Calu3 (cell line): ENCODE results near the gene ARPC5L. TPM values are rescaled to one million over a fixed set of nuclear protein-coding genes. Genes with fewer than 3 reads are reported as not detected.

ENCODE experiments used
- BruUV-seq: library from RNA; stranded (reverse); fragments of 400-500 nt; replicated peaks from 2 replicates; lab custom pipeline; 2021; lab: Mats Ljungman, UMichigan
- CTCF ChIA-PET: fragments of 300-600 bp; sonication (Branson Sonifier 250); formaldehyde crosslinking; loops from one replicate; lab custom pipeline; 2022; ENCODE audit warnings: antibody characterized with exemption; lab: Charles Lee
- DNase-seq: peaks from one replicate; pipeline ENCODE4 v3.0.0; 2022
- H3K27ac Mint-ChIP-seq: one replicate; pipeline ENCODE4 v1.8.0; 2022; ENCODE audit warnings: mixed read lengths; ENCODE audit not compliant: unreplicated experiment
- H3K27me3 Mint-ChIP-seq: one replicate; pipeline ENCODE4 v1.8.0; 2022; ENCODE audit warnings: mixed read lengths; ENCODE audit not compliant: unreplicated experiment
- H3K36me3 Mint-ChIP-seq: one replicate; pipeline ENCODE4 v1.8.0; 2022; ENCODE audit warnings: mild to moderate bottlenecking, moderate library complexity, mixed read lengths; ENCODE audit not compliant: insufficient read depth, unreplicated experiment
- H3K4me1 Mint-ChIP-seq: one replicate; pipeline ENCODE4 v1.8.0; 2022; ENCODE audit warnings: mild to moderate bottlenecking, low read depth, mixed read lengths; ENCODE audit not compliant: unreplicated experiment
- H3K4me3 Mint-ChIP-seq: one replicate; pipeline ENCODE4 v1.8.0; 2022; ENCODE audit warnings: mild to moderate bottlenecking, low read depth, moderate library complexity, mixed read lengths; ENCODE audit not compliant: unreplicated experiment
- H3K9me3 Mint-ChIP-seq: one replicate; pipeline ENCODE4 v1.8.0; 2022; ENCODE audit warnings: low read depth, mixed read lengths; ENCODE audit not compliant: unreplicated experiment
- intact Hi-C: fragments of 100-400 bp; cut with micrococcal nuclease; formaldehyde crosslinking; loops from one replicate; pipeline ENCODE4 v1.10.0; 2022; ENCODE audit not compliant: unreplicated experiment
- total RNA-seq: library from RNA; stranded (reverse); gene quantifications from 2 replicates; pipeline ENCODE4 v1.2.3, GENCODE V29; 2022
- TF ChIP-seq, protein P1 (sequence below): fragments of 200-600 bp; IDR thresholded peaks from one replicate; pipeline ENCODE4 v1.8.0; 2022; ENCODE audit warnings: antibody characterized with exemption; ENCODE audit not compliant: unreplicated experiment

Gene ARPC5L
- total RNA-seq, 1 experiment from 2014 or later, result 33.2 TPM

GRCh38 chr9:124881138-124881743 lies 19.3 kb downstream of the ARPC5L start:
- intact Hi-C loops, result no loop called here
- no TSS peak for BruUV-seq
- no peak overlapping the region for H3K27ac Mint-ChIP-seq
- no peaks in the 10 kb centered on the region for H3K27me3 Mint-ChIP-seq
- CTCF ChIA-PET, result no interaction called here
- TF ChIP-seq, protein P1, sequence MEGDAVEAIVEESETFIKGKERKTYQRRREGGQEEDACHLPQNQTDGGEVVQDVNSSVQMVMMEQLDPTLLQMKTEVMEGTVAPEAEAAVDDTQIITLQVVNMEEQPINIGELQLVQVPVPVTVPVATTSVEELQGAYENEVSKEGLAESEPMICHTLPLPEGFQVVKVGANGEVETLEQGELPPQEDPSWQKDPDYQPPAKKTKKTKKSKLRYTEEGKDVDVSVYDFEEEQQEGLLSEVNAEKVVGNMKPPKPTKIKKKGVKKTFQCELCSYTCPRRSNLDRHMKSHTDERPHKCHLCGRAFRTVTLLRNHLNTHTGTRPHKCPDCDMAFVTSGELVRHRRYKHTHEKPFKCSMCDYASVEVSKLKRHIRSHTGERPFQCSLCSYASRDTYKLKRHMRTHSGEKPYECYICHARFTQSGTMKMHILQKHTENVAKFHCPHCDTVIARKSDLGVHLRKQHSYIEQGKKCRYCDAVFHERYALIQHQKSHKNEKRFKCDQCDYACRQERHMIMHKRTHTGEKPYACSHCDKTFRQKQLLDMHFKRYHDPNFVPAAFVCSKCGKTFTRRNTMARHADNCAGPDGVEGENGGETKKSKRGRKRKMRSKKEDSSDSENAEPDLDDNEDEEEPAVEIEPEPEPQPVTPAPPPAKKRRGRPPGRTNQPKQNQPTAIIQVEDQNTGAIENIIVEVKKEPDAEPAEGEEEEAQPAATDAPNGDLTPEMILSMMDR, result no peak
- no peaks in the 10 kb centered on the region for H3K9me3 Mint-ChIP-seq
- H3K36me3 Mint-ChIP-seq, result peaks cover 19% of the 10 kb centered on the region
- no peak for DNase-seq
- H3K4me3 Mint-ChIP-seq, result no peak overlapping the region
- H3K4me1 Mint-ChIP-seq, result no peaks in the 10 kb centered on the region

DNA sequence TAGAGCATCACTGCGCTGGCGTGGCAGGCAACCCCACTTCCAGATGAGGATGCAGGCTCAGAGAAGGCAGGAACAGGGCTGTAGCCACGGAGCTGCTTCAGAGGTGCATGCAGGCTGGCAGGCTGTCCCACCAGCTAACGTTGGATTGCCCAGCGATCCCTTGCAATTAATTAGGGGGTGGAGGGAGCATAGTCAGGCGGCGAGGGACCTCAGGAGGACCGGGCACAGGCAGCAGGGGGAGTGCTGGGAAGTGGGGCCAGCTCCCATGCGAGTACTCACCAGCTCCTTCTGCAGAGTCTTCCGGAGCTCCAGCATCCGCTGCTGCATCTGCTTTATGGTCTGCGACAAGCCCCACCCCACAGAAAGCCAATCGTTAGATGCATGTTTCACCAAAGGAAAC lies 20.3 kb downstream of the ARPC5L start:
- Mint-ChIP-seq H3K4me1 (no peaks in the 10 kb centered on the region), H3K36me3 (peaks cover 16% of the 10 kb centered on the region), H3K27me3 (no peaks in the 10 kb centered on the region), H3K9me3 (no peaks in the 10 kb centered on the region), H3K27ac (no peak overlapping the region), H3K4me3 (no peak overlapping the region)
- intact Hi-C loops, result no loop called here
- no peak for DNase-seq
- TF ChIP-seq, protein P1, result no peak
- CTCF ChIA-PET, result no interaction called here
- BruUV-seq, result no TSS peak

DNA sequence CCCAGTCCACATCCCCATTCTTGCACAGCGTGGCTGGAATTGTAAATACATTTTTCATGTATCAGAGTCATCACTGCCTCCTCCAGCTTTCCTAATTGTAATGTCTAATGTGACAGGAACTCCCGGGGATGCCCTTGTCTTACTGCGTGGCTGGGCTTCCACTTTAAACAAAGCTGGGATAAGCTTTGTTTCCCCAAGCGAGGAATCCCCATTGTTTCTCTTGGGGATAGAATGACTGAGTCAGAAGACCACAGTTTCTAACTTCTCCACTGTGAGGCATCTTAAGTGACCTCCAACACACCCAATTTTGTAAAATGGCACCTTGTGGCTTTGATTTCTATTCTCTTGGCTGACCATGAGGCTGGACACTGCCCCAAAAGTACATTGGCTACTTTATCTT lies 22.4 kb downstream of the ARPC5L start:
- H3K9me3 Mint-ChIP-seq, result no peaks in the 10 kb centered on the region
- BruUV-seq, result no TSS peak
- peaks cover 12% of the 10 kb centered on the region for H3K36me3 Mint-ChIP-seq
- DNase-seq, result no peak
- H3K27ac Mint-ChIP-seq, result no peak overlapping the region
- no peaks in the 10 kb centered on the region for H3K4me1 Mint-ChIP-seq
- TF ChIP-seq, protein P1, result no peak
- no peaks in the 10 kb centered on the region for H3K27me3 Mint-ChIP-seq
- no peak overlapping the region for H3K4me3 Mint-ChIP-seq
- intact Hi-C loops, result no loop called here
- CTCF ChIA-PET, result no interaction called here

DNA sequence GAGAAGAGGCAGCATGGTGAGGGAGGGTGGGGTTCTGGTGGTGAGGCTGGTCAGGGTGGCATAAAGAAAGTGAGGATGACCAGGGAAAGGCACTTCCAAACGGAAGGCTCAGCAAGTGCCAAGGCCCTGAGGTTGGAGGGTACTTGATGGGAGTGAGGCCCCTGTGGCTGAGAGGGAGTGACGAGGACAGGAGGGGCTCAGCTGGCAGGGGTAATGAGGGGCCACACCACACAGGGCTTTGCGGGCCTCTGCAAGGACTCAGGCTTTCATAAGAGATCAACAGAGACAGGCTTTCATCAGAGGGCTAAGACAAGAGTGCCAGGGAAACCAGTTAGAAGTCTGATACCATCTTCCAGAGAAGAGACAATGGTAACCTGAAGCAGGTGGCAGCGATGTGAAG lies 23.6 kb downstream of the ARPC5L start:
- TF ChIP-seq, protein P1, result no peak
- no peak for DNase-seq
- no TSS peak for BruUV-seq
- CTCF ChIA-PET, result no interaction called here
- H3K27ac Mint-ChIP-seq, result no peak overlapping the region
- H3K27me3 Mint-ChIP-seq, result no peaks in the 10 kb centered on the region
- H3K36me3 Mint-ChIP-seq, result peaks cover 9% of the 10 kb centered on the region
- H3K4me1 Mint-ChIP-seq, result no peaks in the 10 kb centered on the region
- no peaks in the 10 kb centered on the region for H3K9me3 Mint-ChIP-seq
- no peak overlapping the region for H3K4me3 Mint-ChIP-seq
- intact Hi-C loops, result no loop called here
